HepG2 (cell line): ENCODE measurements around the gene TPM3. TPM values are rescaled to one million over a fixed set of nuclear protein-coding genes. Genes with fewer than 3 reads are reported as not detected.

ENCODE experiments used
- ATAC-seq: fragments of 200-7000 bp; cut with Tn5 transposase; 3 replicates; pipeline ENCODE4 v1.9.1; 2020; ENCODE audit warnings: mild to moderate bottlenecking, moderate library complexity
- BruUV-seq: library from RNA; stranded (reverse); fragments of 400-500 nt; replicated peaks from 2 replicates; lab custom pipeline; 2021; lab: Mats Ljungman, UMichigan
- CTCF ChIA-PET: fragments of 300-600 bp; formaldehyde crosslinking; extraction: SDS; loops from one replicate; lab custom pipeline; 2021; ENCODE audit warnings: low total read pairs, inconsistent platforms, low intra/inter-chr PET ratio; lab: Yijun Ruan, JAX
- POLR2A ChIA-PET: fragments of 350-600 bp; sonication (Branson Sonifier 250); formaldehyde crosslinking; loops from one replicate; lab custom pipeline; 2020; ENCODE audit warnings: antibody characterized with exemption, inconsistent platforms; lab: Yijun Ruan, JAX
- DNase-seq: peaks from one replicate; pipeline ENCODE4 v3.0.0-alpha.2; 2015; ENCODE audit warnings: low spot score
- FAIRE-seq: peaks from 3 replicates; lab custom pipeline; 2011; peaks lifted over from hg19 to GRCh38; lab: Jason Lieb, UNC
- H2AFZ ChIP-seq: one replicate; pipeline ENCODE4 v1.6.1; 2011; ENCODE audit warnings: low read length, inconsistent platforms
- H3K27ac ChIP-seq: fragments of 300-600 bp; 3 replicates; pipeline ENCODE4 v1.8.0; 2011; ENCODE audit warnings: mixed run types, mild to moderate bottlenecking, mixed read lengths, low read length, inconsistent platforms; ENCODE audit not compliant: insufficient read depth; ENCODE audit errors: extremely low read length
- H3K27me3 ChIP-seq, 2 experiments: fragments of 200-600 bp in 1 of 2; 2 replicates in 1 of 2; 3 replicates in 1 of 2; pipeline versions ENCODE4 v1.6.0 to v1.8.0; 2011; ENCODE audit warnings: low read length in 2 of 2, mild to moderate bottlenecking in 2 of 2, moderate library complexity in 2 of 2, inconsistent platforms in 1 of 2; ENCODE audit not compliant: insufficient read depth in 2 of 2, control insufficient read depth in 1 of 2
- H3K36me3 ChIP-seq, 2 experiments: fragments of 200-600 bp in 1 of 2; replicated peaks in 1 of 2; 2 replicates in 1 of 2; 3 replicates in 1 of 2; pipeline versions ENCODE4 v1.5.1 to v1.8.0; 2011; ENCODE audit warnings: low read length in 2 of 2, inconsistent platforms in 1 of 2; ENCODE audit not compliant: insufficient read depth in 2 of 2, control insufficient read depth in 1 of 2
- H3K4me1 ChIP-seq: 2 replicates; pipeline ENCODE4 v1.5.1; 2012; ENCODE audit warnings: low read length, inconsistent platforms; ENCODE audit not compliant: insufficient read depth
- H3K4me2 ChIP-seq: 2 replicates; pipeline ENCODE4 v1.6.0; 2011; ENCODE audit warnings: low read depth, low read length, inconsistent platforms
- H3K4me3 ChIP-seq, 3 experiments: fragments of 200-600 bp in 1 of 3; sonication (generic), shearing (Covaris generic) in 1 of 3; replicated peaks in 1 of 3; 2 replicates each; pipeline ENCODE4 v1.5.1; 2011 to 2016; ENCODE audit warnings: low read length in 3 of 3, inconsistent platforms in 2 of 3, low read depth in 2 of 3, mild to moderate bottlenecking in 2 of 3, control low read depth in 1 of 3, mixed read lengths in 1 of 3; ENCODE audit not compliant: insufficient read depth in 1 of 3
- H3K79me2 ChIP-seq: one replicate; pipeline ENCODE4 v1.6.1; 2011; ENCODE audit warnings: low read length, inconsistent platforms; ENCODE audit not compliant: insufficient read depth
- H3K9ac ChIP-seq: 2 replicates; pipeline ENCODE4 v1.6.0; 2011; ENCODE audit warnings: mild to moderate bottlenecking, low read depth, low read length, inconsistent platforms; ENCODE audit not compliant: insufficient read depth
- H3K9me3 ChIP-seq: 2 replicates; pipeline ENCODE4 v1.5.1; 2012; ENCODE audit warnings: mild to moderate bottlenecking, low read length
- H4K20me1 ChIP-seq: 2 replicates; pipeline ENCODE4 v1.6.0; 2011; ENCODE audit warnings: inconsistent platforms, mild to moderate bottlenecking, low read length, moderate library complexity; ENCODE audit not compliant: insufficient read depth
- ASH2L ChIP-seq: fragments of 300-600, 200-600 bp; sonication (generic); IDR thresholded peaks from 2 replicates; pipeline ENCODE4 v1.7.0; 2017; ENCODE audit warnings: low read depth, mild to moderate bottlenecking, moderate library complexity, mixed read lengths, low read length; ENCODE audit not compliant: insufficient read length
- BRF2 ChIP-seq: sonication (generic); formaldehyde crosslinking; IDR thresholded peaks from 2 replicates; pipeline ENCODE4 v1.8.1; 2022; ENCODE audit warnings: mild to moderate bottlenecking, missing genetic modification reagents
- CCDC6 ChIP-seq: sonication (generic); formaldehyde crosslinking; IDR thresholded peaks from 2 replicates; pipeline ENCODE4 v1.8.1; 2022; ENCODE audit warnings: mild to moderate bottlenecking, missing genetic modification reagents, moderate library complexity
- CENPX ChIP-seq: sonication (generic); formaldehyde crosslinking; IDR thresholded peaks from 2 replicates; pipeline ENCODE4 v1.9.0; 2021; ENCODE audit warnings: mild to moderate bottlenecking, missing genetic modification reagents, moderate library complexity
- GATAD2A ChIP-seq: IDR thresholded peaks from 2 replicates; pipeline ENCODE4 v1.6.1; 2016
- IRF2 ChIP-seq: IDR thresholded peaks from 2 replicates; pipeline ENCODE4 v1.6.1; 2018; ENCODE audit warnings: missing genetic modification reagents, missing compliant biosample characterization
- KAT8 ChIP-seq: IDR thresholded peaks from 2 replicates; pipeline ENCODE4 v1.6.1; 2016; ENCODE audit warnings: missing genetic modification reagents, missing compliant biosample characterization
- NONO ChIP-seq, 2 experiments: fragments of 450-650 bp in 1 of 2; sonication (generic) in 1 of 2; formaldehyde crosslinking in 1 of 2; IDR thresholded peaks in 1 of 2; conservative IDR thresholded peaks in 1 of 2; 2 replicates each; pipeline versions ENCODE4 v1.6.1 to v1.8.0; 2017 to 2022; ENCODE audit warnings: mild to moderate bottlenecking in 1 of 2, missing genetic modification reagents in 1 of 2, moderate library complexity in 1 of 2
- PHF5A ChIP-seq: IDR thresholded peaks from one replicate; pipeline ENCODE4 v1.6.1; 2018; ENCODE audit warnings: low read depth, missing genetic modification reagents; ENCODE audit not compliant: unreplicated experiment
- ZFY ChIP-seq: sonication (generic); formaldehyde crosslinking; IDR thresholded peaks from 2 replicates; pipeline ENCODE4 v1.4.0; 2020; ENCODE audit warnings: missing genetic modification reagents
- ZNF33A ChIP-seq: sonication (generic); formaldehyde crosslinking; IDR thresholded peaks from 2 replicates; pipeline ENCODE4 v1.5.1; 2020; ENCODE audit warnings: missing genetic modification reagents, mild to moderate bottlenecking, moderate library complexity, borderline replicate concordance
- ZNF362 ChIP-seq: sonication (generic); formaldehyde crosslinking; IDR thresholded peaks from 2 replicates; pipeline ENCODE4 v1.4.0; 2020; ENCODE audit warnings: missing genetic modification reagents, mild to moderate bottlenecking, borderline replicate concordance
- ZNF761 ChIP-seq: sonication (generic); formaldehyde crosslinking; conservative IDR thresholded peaks from 2 replicates; pipeline ENCODE4 v1.4.0; 2020; ENCODE audit warnings: mild to moderate bottlenecking, missing genetic modification reagents
- ZNF776 ChIP-seq: sonication (generic); formaldehyde crosslinking; IDR thresholded peaks from 2 replicates; pipeline ENCODE4 v1.4.0; 2020; ENCODE audit warnings: mild to moderate bottlenecking, missing genetic modification reagents
- WGBS: methylation state at CpG from one replicate; pipeline ENCODE4 v1.1.6; 2017; ENCODE audit warnings: low lambda C conversion rate; 5-methylcytosine and 5-hydroxymethylcytosine counted together
- in situ Hi-C: cut with HindIII; loops from 2 replicates; pipeline ENCODE4 v1.10.0; 2017; ENCODE audit warnings: low pct_unique_long_range_greater_than_20kb; ENCODE audit not compliant: extremely low pct_ligation_motif_present
- intact Hi-C: fragments of 100-400 bp; cut with micrococcal nuclease; formaldehyde crosslinking; loops from one replicate; pipeline ENCODE4 v1.10.0; 2022; ENCODE audit not compliant: unreplicated experiment
- polyA plus RNA-seq, 8 experiments: library from polyadenylated mRNA; depleted of rRNA in 3 of 8; stranded (reverse) in 7 of 8; unstranded in 1 of 8; fragments of >200 nt; fragmentation: Illumina TruSeq in 4 of 8; extraction: Trizol in 4 of 8; gene quantifications; 2 replicates each; pipeline versions ENCODE4 v1.2.1 to v1.2.3, GENCODE V29; 2011 to 2016; ENCODE audit warnings: low read depth in 4 of 8, missing spikeins in 1 of 8, mixed read lengths in 1 of 8; ENCODE audit not compliant: insufficient read depth in 1 of 8
- total RNA-seq, 5 experiments: library from RNA; depleted of rRNA; stranded (reverse); fragments of >200 nt; fragmentation: Illumina TruSeq; extraction: Trizol; gene quantifications; 2 replicates each; pipeline ENCODE4 v1.2.3, GENCODE V29; 2016; ENCODE audit warnings: low read depth in 1 of 5

Gene TPM3
- total and polyA plus RNA-seq, 2 of the 13 experiments (the other 11 are each of a cell fraction or from before 2014, with no cell fraction given), result 160 to 307 TPM

GRCh38 chr1:154237880-154238506 is 46.1 kb upstream of the TPM3 start:
- peaks cover 57% of the 10 kb centered on the region for H3K4me1 ChIP-seq
- POLR2A ChIA-PET, result interaction anchor here (1.8 to 5.1 kb wide), 2 partner anchors 19 to 38 kb away, joined by 4 to 29 read pairs; partner anchors contain the start of gene UBAP2L
- in situ Hi-C loops, result no loop called here
- BruUV-seq, result TSS peak; percentile 13
- peak overlapping the region in 1 of 3 experiments; percentile 15; a peak in 1 of 6 replicates for H3K4me3 ChIP-seq
- peak overlapping the region; percentile 56 for H3K4me2 ChIP-seq
- peaks cover 32% of the 10 kb centered on the region for H3K79me2 ChIP-seq
- ATAC-seq (peak; percentile 46), DNase-seq (peak; percentile 31), FAIRE-seq (peak; percentile 26)
- peaks cover 18 to 71% of the 10 kb centered on the region in 2 experiments for H3K36me3 ChIP-seq
- H3K9me3 ChIP-seq, result no peaks in the 10 kb centered on the region
- intact Hi-C loops, result loop anchor here (2.0 kb wide), 1 partner anchor 17 kb away; the partner anchor contains the start of gene UBAP2L
- WGBS, result 16% methylated on average over 6 of the region's 6 CpGs
- H4K20me1 ChIP-seq, result 0 out of 2 replicates have a peak, but pooled peaks cover 4% of the 10 kb centered on the region
- H3K27me3 ChIP-seq, result no peaks in the 10 kb centered on the region
- no peak overlapping the region for H2AFZ ChIP-seq
- CTCF ChIA-PET, result no interaction called here
- H3K9ac ChIP-seq, result peak overlapping the region; percentile 25; the same call in 1 of the 2 replicates
- peak overlapping the region; percentile 80 for H3K27ac ChIP-seq
- TF ChIP-seq KAT8 (CRISPR knock-in tag) (no peak), ZNF776 (CRISPR knock-in tag) (no peak), IRF2 (CRISPR knock-in tag) (0 out of 2 replicates have a peak, but pooled peaks have one; percentile 18), PHF5A (CRISPR knock-in tag) (peak; percentile 10), BRF2 (CRISPR knock-in tag) (0 out of 2 replicates have a peak, but pooled peaks have one; percentile 10), NONO (IDR thresholded peaks at IDR 0.05) (no peak), NONO (CRISPR knock-in tag; conservative IDR thresholded peaks at IDR 0.05) (0 out of 2 replicates have a peak, but pooled peaks have one; percentile 18), ASH2L (peak; percentile 38), CENPX (CRISPR knock-in tag) (no peak), ZNF761 (CRISPR knock-in tag) (no peak), ZNF33A (CRISPR knock-in tag) (peak; percentile 58; the same call in 1 of the 2 replicates), ZNF362 (CRISPR knock-in tag) (no peak), CCDC6 (peak; percentile 51), ZFY (CRISPR knock-in tag) (peak; percentile 3; the same call in 1 of the 2 replicates), GATAD2A (CRISPR knock-in tag) (peak; percentile 31; the same call in 1 of the 2 replicates)
